HUDEP-2 (cell line): ENCODE results near the gene TULP1.
A peak's percentile ranks its signal among the peaks of the same experiment; 100 is the strongest.

Experiments
- DNase-seq, 76 experiments: peaks; one replicate each; lab custom pipeline; 2025; ENCODE audit not compliant: unreplicated experiment in 76 of 76; lab: John Stamatoyannopoulos, UW

The TULP1 gene

GRCh38 chr6:35486005-35486925 lies 26.4 kb downstream of the TULP1 start:
- no peak for DNase-seq

GRCh38 chr6:35485402-35485877 lies 27.3 kb downstream of the TULP1 start:
- DNase-seq, result no peak

- no peak for DNase-seq
These were observed 27.7 kb downstream of the TULP1 start for GRCh38 chr6:35484921-35485392.

GRCh38 chr6:35483893-35484645 lies 28.6 kb downstream of the TULP1 start:
- no peak for DNase-seq

- DNase-seq, result no peak
These were observed 29.2 kb downstream of the TULP1 start for GRCh38 chr6:35483490-35483889.

GRCh38 chr6:35483062-35483461 lies 29.6 kb downstream of the TULP1 start:
- DNase-seq, result no peak

GRCh38 chr6:35481226-35481625 lies 31.5 kb downstream of the TULP1 start:
- DNase-seq, result no peak

- no peak for DNase-seq
These were observed 32.5 kb downstream of the TULP1 start for GRCh38 chr6:35480176-35480575.

- DNase-seq, result no peak
These were observed 34.4 kb downstream of the TULP1 start for GRCh38 chr6:35478259-35478658.

GRCh38 chr6:35477551-35478179 lies 35.0 kb downstream of the TULP1 start:
- DNase-seq, result no peak

GRCh38 chr6:35477028-35477427 lies 35.7 kb downstream of the TULP1 start:
- no peak for DNase-seq

- DNase-seq, result no peak
These were observed 36.7 kb downstream of the TULP1 start for GRCh38 chr6:35476004-35476403.

GRCh38 chr6:35475573-35475972 lies 37.1 kb downstream of the TULP1 start:
- no peak for DNase-seq

- DNase-seq, result no peak
These were observed 37.6 kb downstream of the TULP1 start for GRCh38 chr6:35474942-35475570.

- DNase-seq, result peak in 6 of 76 experiments; percentile 19 to 48 (median 38)
These were observed 38.4 kb downstream of the TULP1 start for GRCh38 chr6:35474131-35474941.

- peak in 9 of 76 experiments; percentile 22 to 48 (median 41) for DNase-seq
These were observed 38.9 kb downstream of the TULP1 start for GRCh38 chr6:35473850-35474130.

GRCh38 chr6:35473075-35473849 lies 39.4 kb downstream of the TULP1 start:
- DNase-seq, result peak in 9 of 76 experiments; percentile 23 to 54 (median 35)

- no peak for DNase-seq
These were observed 40.8 kb downstream of the TULP1 start for GRCh38 chr6:35471836-35472345.

GRCh38 chr6:35470663-35471120 lies 42.0 kb downstream of the TULP1 start:
- DNase-seq, result peak in 3 of 76 experiments; percentile 35 to 58 (median 52)
